B cell (primary cell): ENCODE measurements around the gene CZIB. TPM values are rescaled to one million over a fixed set of nuclear protein-coding genes. Genes with fewer than 3 reads are reported as not detected.

Experiments used
- ATAC-seq: fragments of 200-7000 bp; cut with Tn5 transposase; one replicate; pipeline ENCODE4 v1.10.0; 2021; ENCODE audit warnings: low read depth, mild to moderate bottlenecking, moderate number of reproducible peaks, moderate library complexity
- CTCF ChIA-PET: fragments of 350-600 bp; sonication (Branson Sonifier 250); formaldehyde crosslinking; loops from one replicate; lab custom pipeline; 2021; ENCODE audit warnings: antibody characterized with exemption, inconsistent platforms; lab: Charles Lee
- POLR2A ChIA-PET: fragments of 350-600 bp; sonication (Branson Sonifier 250); formaldehyde crosslinking; loops from one replicate; lab custom pipeline; 2021; ENCODE audit warnings: antibody characterized with exemption; lab: Charles Lee
- DNase-seq: peaks from one replicate; pipeline ENCODE4 v3.0.0; 2013
- H2AFZ ChIP-seq: 2 replicates; pipeline ENCODE4 v1.6.1; 2012; ENCODE audit warnings: mild to moderate bottlenecking, low read depth, low read length; ENCODE audit not compliant: insufficient read depth, poor library complexity, severe bottlenecking
- H3K27ac ChIP-seq, 2 donors: 1 replicate in 1 of 2; 2 replicates in 1 of 2; pipeline ENCODE4 v1.5.1; 2012 to 2013; ENCODE audit warnings: low read length in 2 of 2, mild to moderate bottlenecking in 2 of 2, moderate library complexity in 1 of 2
- H3K27me3 ChIP-seq, 4 experiments: fragments of 200-600 bp in 1 of 4; sonication (generic) in 1 of 4; replicated peaks in 1 of 4; 1 replicate in 2 of 4; 2 replicates in 2 of 4; pipeline versions ENCODE4 v1.6.1 to v1.7.0; 2013 to 2016; ENCODE audit warnings: low read length in 3 of 4, mild to moderate bottlenecking in 2 of 4, mixed read lengths in 1 of 4, moderate library complexity in 1 of 4; ENCODE audit not compliant: insufficient read depth in 4 of 4, control insufficient read depth in 3 of 4; ENCODE audit errors: control extremely low read depth in 1 of 4
- H3K36me3 ChIP-seq, 2 experiments: replicated peaks in 1 of 2; 1 replicate in 1 of 2; 2 replicates in 1 of 2; pipeline versions ENCODE4 v1.6.1 to v1.7.1; 2013; ENCODE audit warnings: low read length in 1 of 2; ENCODE audit not compliant: insufficient read depth in 2 of 2, control insufficient read depth in 1 of 2; ENCODE audit errors: control extremely low read depth in 1 of 2, extremely low read depth in 1 of 2
- H3K4me1 ChIP-seq, 2 donors: fragments of 200-600 bp in 1 of 2; sonication (generic) in 1 of 2; 1 replicate in 1 of 2; 2 replicates in 1 of 2; pipeline versions ENCODE4 v1.5.1 to v1.6.1; 2013 to 2017; ENCODE audit warnings: low read length in 2 of 2; ENCODE audit not compliant: control insufficient read depth in 2 of 2, insufficient read depth in 2 of 2
- H3K4me2 ChIP-seq: replicated peaks from 2 replicates; pipeline ENCODE3; 2012; ENCODE audit warnings: mild to moderate bottlenecking, low read depth, low read length; ENCODE audit not compliant: poor library complexity, severe bottlenecking
- H3K4me3 ChIP-seq, 5 experiments: fragments of 200-600 bp in 1 of 5; sonication (generic) in 1 of 5; 1 replicate in 3 of 5; 2 replicates in 2 of 5; pipeline versions ENCODE4 v1.5.1 to v1.7.0; 2011 to 2016; ENCODE audit warnings: low read length in 4 of 5, mild to moderate bottlenecking in 4 of 5, low read depth in 2 of 5, control low read depth in 1 of 5, moderate library complexity in 1 of 5; ENCODE audit not compliant: insufficient read depth in 1 of 5; ENCODE audit errors: control extremely low read depth in 1 of 5, extremely low read depth in 1 of 5
- H3K79me2 ChIP-seq: fragments of 200-600 bp; sonication (generic); one replicate; pipeline ENCODE4 v1.6.0; 2016; ENCODE audit warnings: low read length; ENCODE audit not compliant: control insufficient read depth, insufficient read depth
- H3K9ac ChIP-seq: fragments of 200-600 bp; sonication (generic); 2 replicates; pipeline ENCODE4 v1.6.1; 2017; ENCODE audit warnings: mild to moderate bottlenecking, low read length, moderate library complexity
- H3K9me3 ChIP-seq, 3 donors: one replicate each; pipeline versions ENCODE4 v1.6.1 to v1.7.1; 2013; ENCODE audit warnings: low read length in 2 of 3; ENCODE audit not compliant: control insufficient read depth in 2 of 3, insufficient read depth in 1 of 3; ENCODE audit errors: control extremely low read depth in 1 of 3
- H4K20me1 ChIP-seq: 2 replicates; pipeline ENCODE4 v1.6.0; 2012; ENCODE audit warnings: mild to moderate bottlenecking, low read length; ENCODE audit not compliant: insufficient read depth, control insufficient read depth, poor library complexity, severe bottlenecking
- H3K27ac Mint-ChIP-seq: one replicate; pipeline ENCODE4 v1.8.0; 2021; ENCODE audit warnings: mixed read lengths
- H3K27me3 Mint-ChIP-seq: one replicate; pipeline ENCODE4 v1.8.0; 2021; ENCODE audit warnings: mixed read lengths
- H3K4me1 Mint-ChIP-seq: one replicate; pipeline ENCODE4 v1.8.0; 2021; ENCODE audit warnings: mixed read lengths
- H3K4me3 Mint-ChIP-seq: one replicate; pipeline ENCODE4 v1.8.0; 2021; ENCODE audit warnings: mixed read lengths
- H3K9me3 Mint-ChIP-seq: one replicate; pipeline ENCODE4 v1.8.0; 2022; ENCODE audit warnings: mixed read lengths; ENCODE audit not compliant: insufficient read depth
- CTCF ChIP-seq: fragments of 200-600 bp; IDR thresholded peaks from one replicate; pipeline ENCODE4 v1.8.0; 2022; ENCODE audit warnings: antibody characterized with exemption, mild to moderate bottlenecking
- EZH2 ChIP-seq: IDR thresholded peaks from 2 replicates; pipeline ENCODE4 v1.6.1; 2012; ENCODE audit warnings: borderline replicate concordance, low read depth, mild to moderate bottlenecking, moderate library complexity, low read length; ENCODE audit not compliant: insufficient read depth, poor library complexity, severe bottlenecking
- WGBS: methylation state at CpG from one replicate; pipeline ENCODE4 v1.1.5; 2013; ENCODE audit warnings: missing lambda C conversion rate; ENCODE audit not compliant: insufficient coverage; 5-methylcytosine and 5-hydroxymethylcytosine counted together
- intact Hi-C: fragments of 100-400 bp; cut with micrococcal nuclease; formaldehyde crosslinking; loops from one replicate; pipeline ENCODE4 v1.10.0; 2022
- polyA plus RNA-seq: library from polyadenylated mRNA; depleted of rRNA; stranded (reverse); fragments of >200 nt; gene quantifications from 2 replicates; pipeline ENCODE4 v1.2.3, GENCODE V29; 2012
- total RNA-seq, 2 donors: library from RNA; stranded (reverse); fragments of 120-200 nt in 1 of 2; gene quantifications; 1 replicate in 1 of 2; 2 replicates in 1 of 2; pipeline versions ENCODE4 v1.2.3 to v1.2.4, GENCODE V29; 2013 to 2022

The CZIB gene
- total and polyA plus RNA-seq, 2 donors (not counting 1 experiment from before 2014, with no cell fraction given): 47.9 to 62.0 TPM

- H3K27me3 Mint-ChIP-seq: peaks cover 20% of the 10 kb centered on the region
- peaks cover 0 to 11% (median 7%) of the 10 kb centered on the region in 4 experiments for H3K27me3 ChIP-seq
- no peaks in the 10 kb centered on the region for H3K9me3 Mint-ChIP-seq
- no peaks in the 10 kb centered on the region for H3K36me3 ChIP-seq
- no peak overlapping the region for H3K9ac ChIP-seq
- H3K4me2 ChIP-seq: no peak overlapping the region
- no peaks in the 10 kb centered on the region for H3K4me1 ChIP-seq
- H3K27ac ChIP-seq: no peak overlapping the region
- H3K9me3 ChIP-seq: peaks cover 0 to 14% (median 2%) of the 10 kb centered on the region in 3 donors
- TF ChIP-seq EZH2 (no peak), CTCF (no peak)
- no peak overlapping the region for H3K4me3 ChIP-seq
- WGBS: 100% methylated on average over 2 of the region's 5 CpGs
- CTCF ChIA-PET: interaction anchor here (1.1 kb wide), 1 partner anchor 11 kb away, joined by 3 read pairs; no protein-coding TSS in a partner anchor
- DNase-seq: no peak
- no peaks in the 10 kb centered on the region for H3K79me2 ChIP-seq
- POLR2A ChIA-PET: no interaction called here
- intact Hi-C loops: no loop called here
- no peak overlapping the region for H3K27ac Mint-ChIP-seq
- ATAC-seq: no peak
- no peaks in the 10 kb centered on the region for H4K20me1 ChIP-seq
- no peak overlapping the region for H3K4me3 Mint-ChIP-seq
- no peaks in the 10 kb centered on the region for H3K4me1 Mint-ChIP-seq
- no peak overlapping the region for H2AFZ ChIP-seq
Observed at GRCh38 chr1:53189061-53189460, 31.4 kb downstream of the CZIB start.

GRCh38 chr1:53188099-53188498 is 32.3 kb downstream of the CZIB start:
- 78% methylated on average over 4 of the region's 4 CpGs for WGBS
- Histone ChIP-seq H3K27me3 (peaks cover 0 to 11% (median 7%) of the 10 kb centered on the region in 4 experiments), H3K9ac (no peak overlapping the region), H3K36me3 (no peaks in the 10 kb centered on the region), H3K27ac (no peak overlapping the region), H3K9me3 (peaks cover 0 to 14% (median 2%) of the 10 kb centered on the region in 3 donors), H3K79me2 (no peaks in the 10 kb centered on the region), H3K4me1 (no peaks in the 10 kb centered on the region), H4K20me1 (no peaks in the 10 kb centered on the region), H2AFZ (no peak overlapping the region), H3K4me2 (no peak overlapping the region), H3K4me3 (no peak overlapping the region)
- ChIA-PET CTCF (no interaction called here), POLR2A (no interaction called here)
- ATAC-seq: no peak
- Mint-ChIP-seq H3K9me3 (no peaks in the 10 kb centered on the region), H3K4me3 (no peak overlapping the region), H3K27ac (no peak overlapping the region), H3K4me1 (no peaks in the 10 kb centered on the region), H3K27me3 (peaks cover 20% of the 10 kb centered on the region)
- no peak for DNase-seq
- TF ChIP-seq CTCF (no peak), EZH2 (no peak)
- intact Hi-C loops: no loop called here
